H1 (cell line): Measurements from ENCODE around the gene MRTFA. TPM values are rescaled to one million over a fixed set of nuclear protein-coding genes. Genes with fewer than 3 reads are reported as not detected.

Source experiments
- CTCF ChIA-PET: fragments of 300-600 bp; sonication (Branson Sonifier 250); formaldehyde crosslinking; loops from one replicate; lab custom pipeline; 2021; ENCODE audit not compliant: partially characterized antibody; lab: Charles Lee
- POLR2A ChIA-PET: fragments of 300-600 bp; sonication (Branson Sonifier 250); formaldehyde crosslinking; loops from one replicate; lab custom pipeline; 2021; ENCODE audit warnings: inconsistent platforms; ENCODE audit not compliant: partially characterized antibody; lab: Charles Lee
- DNase-seq, 2 experiments: peaks; one replicate each; pipeline versions ENCODE4 v3.0.0 to v3.0.0-alpha.2; 2010 to 2022; ENCODE audit warnings: low spot score in 2 of 2, low read depth in 1 of 2, mixed read lengths in 1 of 2
- FAIRE-seq: peaks from 2 replicates; lab custom pipeline; 2011; peaks lifted over from hg19 to GRCh38; lab: Jason Lieb, UNC
- H2AFZ ChIP-seq: 2 replicates; pipeline ENCODE4 v1.8.1; 2012; ENCODE audit warnings: low read length, inconsistent platforms
- H2AK5ac ChIP-seq: 2 replicates; pipeline ENCODE4 v1.6.1; 2013; ENCODE audit warnings: low read depth, low read length
- H2BK120ac ChIP-seq: replicated peaks from 2 replicates; pipeline ENCODE3; 2013; ENCODE audit warnings: low read depth, low read length, inconsistent platforms
- H2BK12ac ChIP-seq: 2 replicates; pipeline ENCODE4 v1.6.1; 2013; ENCODE audit warnings: low read depth, low read length
- H2BK15ac ChIP-seq: 2 replicates; pipeline ENCODE4 v1.6.1; 2013; ENCODE audit warnings: low read length
- H2BK20ac ChIP-seq: 2 replicates; pipeline ENCODE4 v1.6.1; 2013; ENCODE audit warnings: low read length
- H2BK5ac ChIP-seq: 2 replicates; pipeline ENCODE4 v1.6.1; 2013; ENCODE audit warnings: low read depth, low read length
- H3K14ac ChIP-seq: 2 replicates; pipeline ENCODE4 v1.6.1; 2013; ENCODE audit warnings: inconsistent platforms; ENCODE audit not compliant: insufficient read length
- H3K18ac ChIP-seq: 2 replicates; pipeline ENCODE4 v1.6.1; 2013; ENCODE audit warnings: low read length; ENCODE audit errors: extremely low read depth
- H3K23ac ChIP-seq: 2 replicates; pipeline ENCODE4 v1.6.1; 2013; ENCODE audit warnings: inconsistent platforms; ENCODE audit not compliant: insufficient read length
- H3K23me2 ChIP-seq: 2 replicates; pipeline ENCODE4 v1.6.1; 2013; ENCODE audit warnings: low read depth, low read length
- H3K27ac ChIP-seq: 2 replicates; pipeline ENCODE4 v1.6.1; 2011; ENCODE audit warnings: low read depth, low read length, inconsistent platforms
- H3K27me3 ChIP-seq, 4 experiments: replicated peaks in 1 of 4; 1 replicate in 1 of 4; 2 replicates in 3 of 4; pipeline versions ENCODE4 v1.6.1 to v1.8.1; 2011 to 2013; ENCODE audit warnings: low read length in 3 of 4, mild to moderate bottlenecking in 3 of 4, inconsistent platforms in 2 of 4, mixed read lengths in 2 of 4, moderate library complexity in 1 of 4; ENCODE audit not compliant: control insufficient read depth in 3 of 4, insufficient read depth in 3 of 4; ENCODE audit errors: extremely low read depth in 1 of 4
- H3K36me3 ChIP-seq, 4 experiments: 2 replicates each; pipeline versions ENCODE4 v1.6.1 to v1.8.1; 2011 to 2013; ENCODE audit warnings: mild to moderate bottlenecking in 4 of 4, low read length in 3 of 4, moderate library complexity in 2 of 4, control low read depth in 1 of 4, inconsistent platforms in 1 of 4; ENCODE audit not compliant: insufficient read depth in 4 of 4, control insufficient read depth in 2 of 4
- H3K4ac ChIP-seq: replicated peaks from 2 replicates; pipeline ENCODE3; 2013; ENCODE audit warnings: low read length, low read depth, mixed read lengths, inconsistent platforms; ENCODE audit not compliant: insufficient read length
- H3K4me1 ChIP-seq, 4 experiments: replicated peaks in 1 of 4; 1 replicate in 1 of 4; 2 replicates in 3 of 4; pipeline versions ENCODE4 v1.6.1 to v1.8.1; 2011 to 2013; ENCODE audit warnings: low read length in 3 of 4, inconsistent platforms in 2 of 4, mixed read lengths in 1 of 4; ENCODE audit not compliant: insufficient read depth in 4 of 4, control insufficient read depth in 3 of 4
- H3K4me2 ChIP-seq, 2 experiments: 2 replicates each; pipeline versions ENCODE4 v1.6.1 to v1.8.1; 2011 to 2013; ENCODE audit warnings: low read depth in 2 of 2, low read length in 2 of 2, control low read depth in 1 of 2, inconsistent platforms in 1 of 2, mild to moderate bottlenecking in 1 of 2; ENCODE audit not compliant: insufficient read depth in 1 of 2
- H3K4me3 ChIP-seq, 4 experiments: fragments of 200-600, 300-600 bp in 1 of 4; sonication (generic), shearing (Covaris generic), sonication (Bioruptor Twin) in 1 of 4; 2 replicates each; pipeline versions ENCODE4 v1.5.1 to v1.8.1; 2011 to 2016; ENCODE audit warnings: low read length in 4 of 4, low read depth in 3 of 4, control low read depth in 2 of 4, inconsistent platforms in 2 of 4, mild to moderate bottlenecking in 2 of 4, mixed read lengths in 1 of 4, moderate library complexity in 1 of 4; ENCODE audit not compliant: insufficient read depth in 2 of 4; ENCODE audit errors: extremely low read depth in 1 of 4
- H3K56ac ChIP-seq: replicated peaks from 2 replicates; pipeline ENCODE3; 2013; ENCODE audit warnings: low read depth, mild to moderate bottlenecking, mixed read lengths, low read length, inconsistent platforms; ENCODE audit not compliant: insufficient read length
- H3K79me1 ChIP-seq: 2 replicates; pipeline ENCODE4 v1.6.1; 2013; ENCODE audit warnings: low read depth, low read length, control low read depth
- H3K79me2 ChIP-seq, 2 experiments: 2 replicates each; pipeline versions ENCODE4 v1.6.1 to v1.8.1; 2012 to 2013; ENCODE audit warnings: low read length in 2 of 2, mild to moderate bottlenecking in 2 of 2, inconsistent platforms in 1 of 2; ENCODE audit not compliant: insufficient read depth in 2 of 2, control insufficient read depth in 1 of 2
- H3K9ac ChIP-seq, 4 experiments: replicated peaks in 1 of 4; 1 replicate in 1 of 4; 2 replicates in 3 of 4; pipeline versions ENCODE4 v1.6.1 to v1.8.1; 2011 to 2013; ENCODE audit warnings: low read depth in 3 of 4, low read length in 3 of 4, control low read depth in 2 of 4, mild to moderate bottlenecking in 2 of 4, moderate library complexity in 2 of 4, inconsistent platforms in 1 of 4; ENCODE audit errors: extremely low read depth in 1 of 4
- H3K9me3 ChIP-seq, 2 experiments: 2 replicates each; pipeline versions ENCODE4 v1.6.1 to v1.8.1; 2012 to 2013; ENCODE audit warnings: mild to moderate bottlenecking in 2 of 2, moderate library complexity in 2 of 2, control low read depth in 1 of 2, inconsistent platforms in 1 of 2, low read depth in 1 of 2, low read length in 1 of 2, mixed read lengths in 1 of 2; ENCODE audit not compliant: insufficient read depth in 2 of 2
- H4K20me1 ChIP-seq, 2 experiments: replicated peaks in 1 of 2; 2 replicates each; pipeline versions ENCODE3 to v1.8.1; 2011 to 2013; ENCODE audit warnings: inconsistent platforms in 2 of 2, low read length in 2 of 2, mild to moderate bottlenecking in 1 of 2; ENCODE audit not compliant: insufficient read depth in 2 of 2, control insufficient read depth in 1 of 2
- H4K5ac ChIP-seq: 2 replicates; pipeline ENCODE4 v1.6.1; 2013; ENCODE audit warnings: low read length, low read depth, mixed read lengths, inconsistent platforms; ENCODE audit not compliant: insufficient read length
- H4K8ac ChIP-seq: 2 replicates; pipeline ENCODE4 v1.8.0; 2013; ENCODE audit warnings: mild to moderate bottlenecking, moderate library complexity, low read length, inconsistent platforms; ENCODE audit not compliant: insufficient read depth; ENCODE audit errors: extremely low read depth
- H4K91ac ChIP-seq: replicated peaks from 2 replicates; pipeline ENCODE3; 2013; ENCODE audit warnings: low read length, mixed read lengths, inconsistent platforms; ENCODE audit not compliant: insufficient read length
- EP300 ChIP-seq, 2 experiments: IDR thresholded peaks; 1 replicate in 1 of 2; 2 replicates in 1 of 2; pipeline ENCODE4 v1.6.1; 2011 to 2012; ENCODE audit warnings: low read depth in 2 of 2, low read length in 2 of 2, mild to moderate bottlenecking in 2 of 2, borderline replicate concordance in 1 of 2, inconsistent platforms in 1 of 2, moderate library complexity in 1 of 2
- JUN ChIP-seq: IDR thresholded peaks from 2 replicates; pipeline ENCODE4 v1.6.1; 2011; ENCODE audit warnings: low read depth, mild to moderate bottlenecking, improper control_type of control experiment, low read length
- POLR2AphosphoS5 ChIP-seq: IDR thresholded peaks from 2 replicates; pipeline ENCODE4 v1.6.1; 2011; ENCODE audit warnings: low read depth, low read length
- RNF2 ChIP-seq: fragments of 200-900, 300-1000 bp; sonication (generic); IDR thresholded peaks from 2 replicates; pipeline ENCODE4 v1.7.1; 2016; ENCODE audit warnings: borderline replicate concordance, low read depth, mild to moderate bottlenecking, antibody characterized with exemption, low read length; ENCODE audit not compliant: poor library complexity, severe bottlenecking; ENCODE audit errors: missing control alignments
- SP4 ChIP-seq: IDR thresholded peaks from 2 replicates; pipeline ENCODE4 v1.6.1; 2012; ENCODE audit warnings: low read length, inconsistent platforms
- SUZ12 ChIP-seq: fragments of 200-600 bp; sonication (generic); IDR thresholded peaks from 2 replicates; pipeline ENCODE4 v1.6.1; 2012; ENCODE audit warnings: mild to moderate bottlenecking, inconsistent platforms, low read length, moderate library complexity, mixed read lengths
- TAF1 ChIP-seq: IDR thresholded peaks from 2 replicates; pipeline ENCODE4 v1.6.1; 2011; ENCODE audit warnings: mild to moderate bottlenecking, low read depth, low read length
- TAF7 ChIP-seq: optimal IDR thresholded peaks from 2 replicates; pipeline ENCODE3; 2011; ENCODE audit warnings: low read depth, mild to moderate bottlenecking, inconsistent platforms, low read length, moderate library complexity, borderline replicate concordance
- TEAD4 ChIP-seq: IDR thresholded peaks from 2 replicates; pipeline ENCODE4 v1.6.1; 2012; ENCODE audit warnings: low read depth, low read length, inconsistent platforms, mixed read lengths
- WGBS, 2 experiments: shearing (Covaris generic) in 1 of 2; methylation state at CpG; one replicate each; pipeline versions ENCODE4 v1.1.6 to v1.1.7; 2013 to 2015; ENCODE audit warnings: low lambda C conversion rate in 2 of 2, mixed read lengths in 2 of 2, inconsistent platforms in 1 of 2, low coverage in 1 of 2, missing lambda C conversion rate in 1 of 2; ENCODE audit not compliant: insufficient replicate concordance in 2 of 2, insufficient coverage in 1 of 2, insufficient read length in 1 of 2; ENCODE audit errors: extremely low coverage in 1 of 2, missing lambda C conversion rate in 1 of 2; 5-methylcytosine and 5-hydroxymethylcytosine counted together
- polyA plus RNA-seq, 7 experiments: library from polyadenylated mRNA; depleted of rRNA in 3 of 7; stranded (reverse) in 5 of 7; unstranded in 2 of 7; fragments of >200 nt in 5 of 7; fragments of 200-250 nt in 2 of 7; gene quantifications; 1 replicate in 5 of 7; 2 replicates in 1 of 7; 4 replicates in 1 of 7; pipeline versions ENCODE4 v1.2.1 to v1.2.3, GENCODE V29; 2011 to 2013; ENCODE audit warnings: missing spikeins in 2 of 7, mixed read lengths in 2 of 7
- total RNA-seq: library from RNA; stranded (reverse); fragmentation: NEBNext Ultra II Directional; extraction: Animal tissue kit (Norgen Biotek cat#: 25700); gene quantifications from 2 replicates; pipeline ENCODE4 v1.2.1, GENCODE V29; 2021
- TF ChIP-seq, protein P1 (sequence below): IDR thresholded peaks from 2 replicates; pipeline ENCODE4 v1.6.1; 2012; ENCODE audit warnings: inconsistent platforms
- TF ChIP-seq, protein P2 (sequence below), 3 experiments: IDR thresholded peaks; 1 replicate in 2 of 3; 2 replicates in 1 of 3; pipeline versions ENCODE4 v1.5.1 to v1.6.1; 2011; ENCODE audit warnings: low read length in 3 of 3, mild to moderate bottlenecking in 3 of 3, inconsistent platforms in 2 of 3, low read depth in 1 of 3, moderate library complexity in 1 of 3; ENCODE audit not compliant: insufficient read depth in 1 of 3; ENCODE audit errors: control extremely low read depth in 1 of 3

Gene MRTFA
- total and polyA plus RNA-seq, 2 of the 8 experiments (the other 6 are each of a cell fraction or from before 2014, with no cell fraction given) = 5.4 to 37.9 TPM

- no peak overlapping the region for H2AFZ ChIP-seq
- DNase-seq (no peak), FAIRE-seq (no peak)
- peaks cover 0 to 10% (median 2%) of the 10 kb centered on the region in 4 experiments; a peak in 2 of 7 replicates for H3K4me1 ChIP-seq
- ChIA-PET CTCF (interaction anchor here (0.8 to 1.6 kb wide), 4 partner anchors 8 to 125 kb away, joined by 3 to 5 read pairs (median 4); no protein-coding TSS in a partner anchor), POLR2A (no interaction called here)
- H3K79me2 ChIP-seq = peaks cover 0 to 2% of the 10 kb centered on the region in 2 experiments; a peak in 1 of 4 replicates
- no peak overlapping the region for H3K4me2 ChIP-seq
- H2BK15ac ChIP-seq = no peak overlapping the region
- H3K14ac ChIP-seq = no peak overlapping the region
- no peak overlapping the region for H3K9ac ChIP-seq
- H4K91ac ChIP-seq = no peak overlapping the region
- no peaks in the 10 kb centered on the region for H3K36me3 ChIP-seq
- no peak overlapping the region for H3K27ac ChIP-seq
- no peaks in the 10 kb centered on the region for H3K23me2 ChIP-seq
- H3K4me3 ChIP-seq = no peak overlapping the region
- H3K9me3 ChIP-seq = no peaks in the 10 kb centered on the region
- H3K79me1 ChIP-seq = no peaks in the 10 kb centered on the region
- H4K20me1 ChIP-seq = peaks cover 0 to under 1% of the 10 kb centered on the region in 2 experiments
- no peak overlapping the region for H3K56ac ChIP-seq
- no peak overlapping the region for H3K4ac ChIP-seq
- WGBS, 2 experiments = 73% methylated on average over 1 of the region's 1 CpG; no CpG with 5 or more reads in 1 of the 2 experiments
- H2BK12ac ChIP-seq = no peak overlapping the region
- H4K8ac ChIP-seq = no peak overlapping the region
- no peak overlapping the region for H4K5ac ChIP-seq
- H3K18ac ChIP-seq = no peak overlapping the region
- no peaks in the 10 kb centered on the region for H3K27me3 ChIP-seq
- H2BK20ac ChIP-seq = no peak overlapping the region
- H3K23ac ChIP-seq = no peak overlapping the region
- H2AK5ac ChIP-seq = no peak overlapping the region
- no peak overlapping the region for H2BK5ac ChIP-seq
- no peak overlapping the region for H2BK120ac ChIP-seq
- no peak for TF ChIP-seq TEAD4
- TF ChIP-seq, protein P1, sequence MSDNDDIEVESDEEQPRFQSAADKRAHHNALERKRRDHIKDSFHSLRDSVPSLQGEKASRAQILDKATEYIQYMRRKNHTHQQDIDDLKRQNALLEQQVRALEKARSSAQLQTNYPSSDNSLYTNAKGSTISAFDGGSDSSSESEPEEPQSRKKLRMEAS = no peak
- TF ChIP-seq, protein P2, sequence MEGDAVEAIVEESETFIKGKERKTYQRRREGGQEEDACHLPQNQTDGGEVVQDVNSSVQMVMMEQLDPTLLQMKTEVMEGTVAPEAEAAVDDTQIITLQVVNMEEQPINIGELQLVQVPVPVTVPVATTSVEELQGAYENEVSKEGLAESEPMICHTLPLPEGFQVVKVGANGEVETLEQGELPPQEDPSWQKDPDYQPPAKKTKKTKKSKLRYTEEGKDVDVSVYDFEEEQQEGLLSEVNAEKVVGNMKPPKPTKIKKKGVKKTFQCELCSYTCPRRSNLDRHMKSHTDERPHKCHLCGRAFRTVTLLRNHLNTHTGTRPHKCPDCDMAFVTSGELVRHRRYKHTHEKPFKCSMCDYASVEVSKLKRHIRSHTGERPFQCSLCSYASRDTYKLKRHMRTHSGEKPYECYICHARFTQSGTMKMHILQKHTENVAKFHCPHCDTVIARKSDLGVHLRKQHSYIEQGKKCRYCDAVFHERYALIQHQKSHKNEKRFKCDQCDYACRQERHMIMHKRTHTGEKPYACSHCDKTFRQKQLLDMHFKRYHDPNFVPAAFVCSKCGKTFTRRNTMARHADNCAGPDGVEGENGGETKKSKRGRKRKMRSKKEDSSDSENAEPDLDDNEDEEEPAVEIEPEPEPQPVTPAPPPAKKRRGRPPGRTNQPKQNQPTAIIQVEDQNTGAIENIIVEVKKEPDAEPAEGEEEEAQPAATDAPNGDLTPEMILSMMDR (IDR thresholded peaks at IDR 0.05; ENCODE audit: control extremely low read depth in 1 of 3, insufficient read depth in 1 of 3, low read depth in 1 of 3, low read length in 3 of 3) = no peak
- no peak for TF ChIP-seq TAF1
- TF ChIP-seq RNF2 = no peak
- no peak for TF ChIP-seq EP300 (IDR thresholded peaks at IDR 0.05; ENCODE audit: borderline replicate concordance in 1 of 2, low read depth in 2 of 2, low read length in 2 of 2)
- no peak for TF ChIP-seq SP4
- TF ChIP-seq TAF7 = no peak
- no peak for TF ChIP-seq POLR2AphosphoS5
- no peak for TF ChIP-seq JUN
- no peak for TF ChIP-seq SUZ12
These were observed 115.5 kb downstream of the MRTFA start for GRCh38 chr22:40521046-40521445.
